CD14-positive monocyte (primary cell): Measurements from ENCODE around the gene AP3D1. TPM values are rescaled to one million over a fixed set of nuclear protein-coding genes. Genes with fewer than 3 reads are reported as not detected.

Experiments used
- DNase-seq, 3 donors: peaks; one replicate each; pipeline ENCODE4 v3.0.0-alpha.2; 2011 to 2022
- H2AFZ ChIP-seq: 2 replicates; pipeline ENCODE4 v1.6.0; 2012; ENCODE audit warnings: mild to moderate bottlenecking, low read depth, low read length, inconsistent platforms; ENCODE audit not compliant: insufficient read depth, poor library complexity, severe bottlenecking
- H3K27ac ChIP-seq, 2 donors: 1 replicate in 1 of 2; 2 replicates in 1 of 2; pipeline ENCODE4 v1.5.1; 2012 to 2013; ENCODE audit warnings: low read length in 2 of 2, control low read depth in 1 of 2, inconsistent platforms in 1 of 2, low read depth in 1 of 2, mild to moderate bottlenecking in 1 of 2
- H3K27me3 ChIP-seq, 2 donors: one replicate each; pipeline versions ENCODE4 v1.6.0 to v1.6.1; 2011 to 2013; ENCODE audit warnings: low read length in 2 of 2; ENCODE audit not compliant: control insufficient read depth in 2 of 2, insufficient read depth in 2 of 2
- H3K36me3 ChIP-seq, 2 donors: replicated peaks in 1 of 2; 1 replicate in 1 of 2; 2 replicates in 1 of 2; pipeline versions ENCODE4 v1.5.1 to v1.6.1; 2012 to 2013; ENCODE audit warnings: low read length in 2 of 2, control low read depth in 1 of 2, inconsistent platforms in 1 of 2, mild to moderate bottlenecking in 1 of 2; ENCODE audit not compliant: insufficient read depth in 2 of 2, control insufficient read depth in 1 of 2
- H3K4me1 ChIP-seq, 2 donors: 1 replicate in 1 of 2; 2 replicates in 1 of 2; pipeline versions ENCODE4 v1.5.1 to v1.6.1; 2012 to 2013; ENCODE audit warnings: low read length in 2 of 2, control low read depth in 1 of 2, inconsistent platforms in 1 of 2, mild to moderate bottlenecking in 1 of 2, moderate library complexity in 1 of 2; ENCODE audit not compliant: insufficient read depth in 2 of 2, control insufficient read depth in 1 of 2
- H3K4me2 ChIP-seq: replicated peaks from 2 replicates; pipeline ENCODE3; 2012; ENCODE audit warnings: low read length, moderate library complexity, mild to moderate bottlenecking; ENCODE audit not compliant: poor library complexity, severe bottlenecking; ENCODE audit errors: extremely low read depth
- H3K4me3 ChIP-seq, 3 experiments: fragments of 200-600 bp in 1 of 3; sonication (generic) in 1 of 3; replicated peaks in 1 of 3; 1 replicate in 2 of 3; 2 replicates in 1 of 3; pipeline ENCODE4 v1.5.1; 2011 to 2013; ENCODE audit warnings: low read length in 3 of 3, mild to moderate bottlenecking in 3 of 3, control low read depth in 2 of 3, low read depth in 2 of 3, inconsistent platforms in 1 of 3, moderate library complexity in 1 of 3
- H3K79me2 ChIP-seq: 2 replicates; pipeline ENCODE4 v1.6.0; 2012; ENCODE audit warnings: mild to moderate bottlenecking, control low read depth, inconsistent platforms, low read length, moderate library complexity; ENCODE audit not compliant: insufficient read depth
- H3K9ac ChIP-seq: 2 replicates; pipeline ENCODE4 v1.6.0; 2017; ENCODE audit warnings: low read length, mild to moderate bottlenecking; ENCODE audit not compliant: insufficient read depth, poor library complexity, severe bottlenecking
- H3K9me3 ChIP-seq, 2 donors: replicated peaks in 1 of 2; 1 replicate in 1 of 2; 2 replicates in 1 of 2; pipeline versions ENCODE4 v1.5.1 to v1.6.1; 2012 to 2013; ENCODE audit warnings: low read length in 2 of 2, control low read depth in 1 of 2; ENCODE audit not compliant: control insufficient read depth in 1 of 2, insufficient read depth in 1 of 2
- H4K20me1 ChIP-seq: 2 replicates; pipeline ENCODE4 v1.6.0; 2012; ENCODE audit warnings: mild to moderate bottlenecking, low read length, control low read depth, moderate library complexity; ENCODE audit not compliant: insufficient read depth
- H3K27ac Mint-ChIP-seq, 7 donors: one replicate each; pipeline ENCODE4 v1.8.0; 2020; ENCODE audit warnings: mild to moderate bottlenecking in 7 of 7, mixed read lengths in 7 of 7, moderate library complexity in 6 of 7, inconsistent platforms in 2 of 7
- H3K27me3 Mint-ChIP-seq, 3 donors: one replicate each; pipeline ENCODE4 v1.8.0; 2021 to 2022; ENCODE audit warnings: low read depth in 3 of 3, mild to moderate bottlenecking in 3 of 3, mixed read lengths in 3 of 3, moderate library complexity in 3 of 3, inconsistent platforms in 1 of 3
- H3K36me3 Mint-ChIP-seq, 2 donors: one replicate each; pipeline ENCODE4 v1.8.0; 2020; ENCODE audit warnings: mixed read lengths in 2 of 2, inconsistent platforms in 1 of 2, mild to moderate bottlenecking in 1 of 2
- H3K4me1 Mint-ChIP-seq: one replicate; pipeline ENCODE4 v1.8.0; 2020; ENCODE audit warnings: mild to moderate bottlenecking, mixed read lengths
- H3K4me3 Mint-ChIP-seq, 2 donors: one replicate each; pipeline ENCODE4 v1.8.0; 2020; ENCODE audit warnings: mild to moderate bottlenecking in 2 of 2, mixed read lengths in 2 of 2, moderate library complexity in 1 of 2
- H3K9me3 Mint-ChIP-seq, 7 donors: one replicate each; pipeline ENCODE4 v1.8.0; 2020 to 2022; ENCODE audit warnings: mixed read lengths in 7 of 7, mild to moderate bottlenecking in 6 of 7, moderate library complexity in 6 of 7, inconsistent platforms in 2 of 7
- CTCF ChIP-seq: fragments of 200-600 bp; IDR thresholded peaks from one replicate; pipeline ENCODE4 v1.8.0; 2022; ENCODE audit warnings: antibody characterized with exemption, mild to moderate bottlenecking
- WGBS: methylation state at CpG from one replicate; pipeline ENCODE4 v1.1.5; 2013; ENCODE audit warnings: missing lambda C conversion rate; ENCODE audit not compliant: insufficient coverage; 5-methylcytosine and 5-hydroxymethylcytosine counted together
- intact Hi-C, 2 donors: fragments of 100-400 bp; cut with micrococcal nuclease; formaldehyde crosslinking; loops; one replicate each; pipeline versions ENCODE4 v1.15.0 to v1.15.1; 2023
- polyA plus RNA-seq, 3 donors: library from polyadenylated mRNA; depleted of rRNA in 1 of 3; unstranded in 2 of 3; stranded (reverse) in 1 of 3; fragments of 300-500 nt in 2 of 3; fragments of >200 nt in 1 of 3; fragmentation: Illumina TruSeq in 2 of 3; gene quantifications; 1 replicate in 2 of 3; 2 replicates in 1 of 3; pipeline ENCODE4 v1.2.3, GENCODE V29; 2012 to 2021

Gene AP3D1
- polyA plus RNA-seq, 3 donors, result 9.6 to 105 (median 12.4) TPM

GRCh38 chr19:2059422-2060201 is 91.8 kb downstream of the AP3D1 start:
- H3K4me1 Mint-ChIP-seq, result peaks cover 37% of the 10 kb centered on the region
- no peak for TF ChIP-seq CTCF
- Histone ChIP-seq H3K36me3 (no peaks in the 10 kb centered on the region), H3K27me3 (no peaks in the 10 kb centered on the region), H3K79me2 (no peaks in the 10 kb centered on the region), H4K20me1 (no peaks in the 10 kb centered on the region), H3K27ac (peak overlapping the region in 1 of 2 donors; percentile 92), H3K9ac (no peak overlapping the region), H2AFZ (peak overlapping the region; percentile 75), H3K9me3 (no peaks in the 10 kb centered on the region), H3K4me2 (peak overlapping the region; percentile 83), H3K4me1 (peaks cover 46 to 51% of the 10 kb centered on the region in 2 donors), H3K4me3 (peak overlapping the region in 1 of 3 experiments; percentile 74)
- H3K9me3 Mint-ChIP-seq, result no peaks in the 10 kb centered on the region
- peak overlapping the region; percentile 77 to 97 (median 96) for H3K27ac Mint-ChIP-seq
- no peak for DNase-seq
- WGBS, result 85% methylated on average over 12 of the region's 24 CpGs
- intact Hi-C loops, result loop anchor here in 1 of 2 donors (5.0 kb wide), 1 partner anchor 38 kb away; the partner anchor contains the start of genes IZUMO4 and MOB3A
- H3K4me3 Mint-ChIP-seq, result peak overlapping the region; percentile 77 to 89
- H3K27me3 Mint-ChIP-seq, result peaks cover 0 to 4% (median 0%) of the 10 kb centered on the region in 3 donors
- H3K36me3 Mint-ChIP-seq, result no peaks in the 10 kb centered on the region

GRCh38 chr19:2058570-2059421 is 92.6 kb downstream of the AP3D1 start:
- no peak overlapping the region for H3K4me2 ChIP-seq
- Mint-ChIP-seq H3K4me1 (peaks cover 37% of the 10 kb centered on the region), H3K27ac (peak overlapping the region in 1 of 7 donors; percentile 30), H3K27me3 (peaks cover 0 to 4% (median 1%) of the 10 kb centered on the region in 3 donors), H3K4me3 (no peak overlapping the region), H3K36me3 (no peaks in the 10 kb centered on the region), H3K9me3 (no peaks in the 10 kb centered on the region)
- no peak overlapping the region for H3K27ac ChIP-seq
- no peak for DNase-seq
- no peaks in the 10 kb centered on the region for H3K79me2 ChIP-seq
- intact Hi-C loops, result no loop called here
- H3K4me3 ChIP-seq, result no peak overlapping the region
- TF ChIP-seq CTCF, result no peak
- no peaks in the 10 kb centered on the region for H4K20me1 ChIP-seq
- H3K9ac ChIP-seq, result no peak overlapping the region
- H3K27me3 ChIP-seq, result no peaks in the 10 kb centered on the region
- H2AFZ ChIP-seq, result no peak overlapping the region
- 100% methylated on average over 9 of the region's 27 CpGs for WGBS
- H3K4me1 ChIP-seq, result peaks cover 46 to 51% of the 10 kb centered on the region in 2 donors
- H3K9me3 ChIP-seq, result no peaks in the 10 kb centered on the region
- H3K36me3 ChIP-seq, result no peaks in the 10 kb centered on the region
